ENCODE measurements around the gene ROBO2.
"Not testable (repeated sequence)": the region's sequence is repeated elsewhere in the genome, so short reads cannot be mapped to it uniquely, and the experiment has no call there.

The ROBO2 gene

DNA sequence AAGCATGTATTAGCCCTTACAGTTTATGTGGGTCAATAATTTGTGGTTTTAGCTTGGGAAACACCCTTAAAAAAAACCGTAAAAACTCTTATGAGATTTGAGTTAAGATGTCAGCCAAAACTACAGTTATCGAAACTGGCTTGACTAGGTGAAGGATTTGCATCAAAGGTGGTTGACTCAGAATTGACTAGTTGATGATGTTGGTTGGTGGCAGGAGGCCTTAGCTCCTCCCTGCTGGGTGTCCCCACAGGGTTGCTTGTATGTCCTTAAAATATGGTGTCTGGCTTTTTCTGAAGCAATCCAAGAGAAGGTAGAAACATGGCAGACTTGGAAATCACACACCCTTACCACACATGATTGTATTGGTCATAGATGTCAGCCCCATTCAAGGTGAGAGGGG lies 305.1 kb downstream of the ROBO2 start:
- DNase-seq, result no peak

DNA sequence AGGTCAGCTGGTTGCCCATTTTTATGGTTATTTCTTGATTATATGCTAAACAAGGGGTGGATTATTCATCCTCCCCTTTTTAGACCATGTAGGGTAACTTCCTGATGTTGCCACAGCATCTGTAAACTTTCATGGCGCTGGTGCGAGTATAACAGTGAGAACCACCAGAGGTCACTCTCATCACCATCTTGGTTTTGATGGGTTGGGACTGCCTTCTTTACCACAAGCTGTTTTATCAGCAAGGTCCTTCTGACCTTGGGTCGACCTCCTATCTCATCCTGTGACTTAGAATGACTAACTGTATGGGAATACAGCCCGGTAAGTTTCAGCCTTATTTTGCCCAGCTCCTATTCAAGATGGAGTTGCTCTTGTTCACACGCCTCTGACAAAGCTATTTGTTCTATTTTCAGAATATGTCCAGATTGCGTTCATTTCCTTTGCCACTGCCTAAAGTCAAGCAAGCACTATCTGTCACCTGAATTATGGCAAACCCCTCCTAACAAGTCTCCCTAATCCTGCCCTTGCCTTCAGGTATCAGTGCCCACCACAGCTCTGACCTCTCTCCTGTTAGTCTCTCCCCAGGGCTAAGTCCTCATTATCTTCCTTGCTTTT lies 308.5 kb downstream of the ROBO2 start:
- DNase-seq, result no peak

DNA sequence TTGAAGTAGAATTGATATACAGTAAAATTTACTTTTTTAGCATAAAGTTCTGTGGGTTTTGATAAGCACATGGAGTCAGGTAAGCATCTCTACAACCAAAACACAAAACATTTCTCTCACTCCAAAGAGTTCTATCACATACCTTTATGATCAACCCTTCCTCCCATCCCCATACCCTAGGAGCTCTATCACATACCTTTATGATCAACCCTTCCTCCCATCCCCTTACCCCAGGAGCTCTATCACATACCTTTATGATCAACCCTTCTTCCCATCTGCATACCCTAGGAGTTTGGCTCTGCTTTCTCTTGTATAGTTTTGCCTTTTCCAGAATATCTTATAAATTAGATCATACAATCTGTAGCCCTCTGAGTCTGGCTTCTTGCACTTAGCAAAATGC lies 315.1 kb downstream of the ROBO2 start:
- DNase-seq, result no peak

DNA sequence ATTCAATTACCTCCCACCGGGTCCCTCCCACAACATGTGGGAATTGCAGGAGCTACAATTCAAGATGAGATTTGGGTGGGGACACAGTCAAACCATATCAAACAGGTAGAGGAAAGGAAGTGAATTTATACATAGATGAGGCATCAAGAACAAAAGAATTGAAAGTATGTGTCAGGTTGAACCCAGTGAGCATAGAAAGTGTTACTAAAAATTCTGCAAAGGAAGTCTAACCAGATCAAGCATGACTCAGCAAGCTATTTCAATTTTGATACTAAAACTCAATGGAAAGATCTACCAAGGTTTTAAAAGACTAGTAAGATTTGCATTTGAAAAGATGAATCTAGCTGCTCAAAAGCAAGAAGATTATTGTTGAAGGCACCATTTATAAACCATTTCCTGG lies 323.0 kb downstream of the ROBO2 start:
- DNase-seq, result no peak

DNA sequence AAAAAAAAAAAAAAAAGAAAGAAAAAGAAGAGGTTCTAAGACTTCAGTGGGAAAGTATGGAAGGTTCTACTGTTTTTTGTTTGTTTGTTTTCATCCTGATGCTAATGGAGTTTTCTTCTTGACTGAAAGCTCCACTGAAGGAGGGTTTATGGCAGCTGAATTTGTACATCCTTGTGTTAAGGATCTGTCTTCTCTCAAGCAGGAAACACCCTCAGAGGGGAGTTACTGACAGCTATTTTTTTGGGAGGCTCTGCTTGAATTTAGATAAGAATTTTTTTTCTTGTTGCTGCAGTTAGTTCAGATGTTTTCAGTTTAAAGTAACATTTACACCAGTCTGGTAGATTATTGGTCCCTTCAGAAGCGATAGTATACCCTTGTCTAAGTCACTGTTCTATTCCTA lies 325.3 kb downstream of the ROBO2 start:
- DNase-seq, result no peak

DNA sequence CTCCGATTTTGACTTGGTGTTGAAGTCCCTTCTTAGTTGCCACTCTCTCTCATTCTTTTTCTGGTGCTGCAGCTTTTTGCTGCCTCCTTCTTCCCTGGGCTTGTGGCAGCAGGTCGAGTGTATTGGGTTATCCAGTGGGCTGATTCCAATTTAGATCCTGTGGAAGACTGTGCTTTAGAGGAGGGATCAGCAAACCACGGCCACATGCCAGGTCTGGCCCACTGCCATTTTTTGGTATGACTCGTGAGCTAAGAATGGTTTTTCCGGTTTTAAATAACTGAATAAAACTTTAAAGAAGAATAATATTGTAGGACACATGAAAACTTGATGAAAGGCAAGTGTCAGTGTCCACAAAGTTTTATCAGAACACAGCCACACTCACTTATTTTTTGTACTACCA lies 330.5 kb downstream of the ROBO2 start:
- no peak for DNase-seq

DNA sequence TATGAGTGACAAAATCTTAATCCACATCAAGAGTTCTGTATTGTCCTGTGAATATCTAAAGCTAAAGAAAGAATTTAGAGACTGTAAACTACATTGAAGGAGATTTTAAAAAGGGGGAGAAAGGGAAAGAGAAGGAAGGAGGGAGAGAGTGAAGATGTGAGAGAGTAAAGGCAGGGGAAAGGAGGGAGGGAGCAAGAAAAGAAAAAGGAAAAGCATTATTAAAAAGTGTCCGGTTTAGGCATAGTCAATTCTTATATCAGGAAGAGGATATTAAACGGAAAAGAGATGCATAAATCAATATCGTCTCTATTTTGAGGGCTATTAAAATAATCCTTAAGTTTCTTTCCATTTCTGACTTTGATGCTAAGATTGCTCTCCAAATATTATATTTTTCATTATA lies 332.1 kb downstream of the ROBO2 start:
- no peak for DNase-seq

DNA sequence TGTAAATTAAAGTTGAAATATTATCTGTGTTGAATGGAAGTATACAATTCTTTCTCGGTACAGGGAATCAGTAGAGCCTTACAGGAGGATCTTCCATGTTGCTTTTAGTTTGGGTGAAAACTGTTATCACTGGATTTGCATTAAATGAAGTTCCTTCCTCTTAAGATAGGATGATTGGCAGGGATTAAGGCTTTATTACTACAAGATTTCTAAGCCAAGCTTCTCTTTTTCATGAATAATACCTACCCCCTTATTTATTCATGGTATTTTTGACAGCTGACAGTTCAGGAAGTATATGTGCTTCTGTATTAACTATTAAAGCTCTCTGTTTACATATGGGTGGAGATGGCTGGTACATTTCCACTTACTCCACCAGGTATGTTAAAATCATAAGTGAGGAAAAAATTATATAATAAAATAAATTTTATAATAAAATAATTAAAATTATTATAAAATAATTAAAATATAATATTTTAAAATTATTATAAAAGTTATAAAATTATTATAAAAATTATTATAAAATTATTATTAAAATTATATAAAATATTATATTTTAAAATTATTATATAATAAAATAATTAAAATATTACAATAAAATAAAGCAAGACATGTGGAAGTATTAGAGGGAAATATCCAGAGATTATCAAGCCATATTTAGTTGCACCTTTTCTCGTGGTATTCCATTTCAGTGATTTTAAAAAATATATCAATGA lies 332.9 kb downstream of the ROBO2 start:
- DNase-seq, result no peak

DNA sequence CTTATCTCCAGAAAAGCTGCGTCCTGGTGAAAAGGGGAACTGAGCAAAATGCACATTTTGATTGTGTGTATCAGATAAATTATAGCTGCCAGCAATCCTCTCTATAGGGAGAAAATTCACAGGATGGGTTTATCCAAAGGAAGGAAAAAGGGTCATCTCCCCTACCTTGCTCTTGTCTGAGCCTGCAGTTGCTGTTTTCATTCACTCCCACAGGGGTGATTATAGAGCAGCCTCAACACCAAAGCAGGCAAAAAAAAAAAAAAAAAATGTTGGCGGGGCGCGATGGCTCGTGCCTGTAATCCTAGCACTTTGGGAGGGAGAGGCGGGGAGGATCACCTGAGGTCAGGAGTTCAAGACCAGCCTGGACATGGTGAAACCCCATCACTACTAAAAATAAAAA lies 333.7 kb downstream of the ROBO2 start:
- DNase-seq, result no peak

DNA sequence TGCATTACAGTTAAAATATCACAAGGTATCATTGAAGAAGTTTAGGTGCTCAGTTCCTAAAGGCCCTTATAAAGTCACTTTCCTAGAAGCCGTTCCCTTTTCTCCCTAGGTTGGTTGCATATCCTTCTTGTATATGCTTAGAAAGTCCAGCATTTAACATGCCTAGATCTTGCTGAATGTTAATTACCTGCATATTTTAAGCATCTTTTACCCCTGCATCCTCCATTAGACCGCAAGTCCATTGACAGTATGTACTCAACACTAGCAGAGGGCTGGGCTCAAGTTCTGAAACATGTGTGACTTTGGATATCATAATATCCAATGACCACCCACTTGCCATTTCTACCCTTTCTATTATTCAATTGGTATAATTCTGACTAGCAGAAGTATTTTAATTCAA lies 336.6 kb downstream of the ROBO2 start:
- no peak for DNase-seq

DNA sequence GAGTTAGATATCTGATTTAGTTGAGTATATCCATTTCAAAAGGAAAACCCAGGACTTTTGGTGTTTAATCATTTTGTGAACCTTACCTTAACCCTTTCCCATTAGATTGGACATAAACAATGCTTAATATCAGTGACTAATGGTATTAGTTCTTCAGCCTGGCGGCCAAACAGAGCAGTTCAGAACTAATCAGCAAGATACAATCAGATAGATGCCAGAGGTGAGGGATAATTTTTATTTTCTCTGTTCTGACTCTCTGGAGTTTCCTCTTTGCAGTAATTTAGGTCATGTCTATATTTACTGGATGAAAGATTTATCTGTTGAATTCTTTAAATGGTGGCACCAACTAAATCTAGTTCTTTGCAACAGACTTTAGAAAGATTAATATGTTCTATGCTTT lies 337.8 kb downstream of the ROBO2 start:
- DNase-seq, result no peak

DNA sequence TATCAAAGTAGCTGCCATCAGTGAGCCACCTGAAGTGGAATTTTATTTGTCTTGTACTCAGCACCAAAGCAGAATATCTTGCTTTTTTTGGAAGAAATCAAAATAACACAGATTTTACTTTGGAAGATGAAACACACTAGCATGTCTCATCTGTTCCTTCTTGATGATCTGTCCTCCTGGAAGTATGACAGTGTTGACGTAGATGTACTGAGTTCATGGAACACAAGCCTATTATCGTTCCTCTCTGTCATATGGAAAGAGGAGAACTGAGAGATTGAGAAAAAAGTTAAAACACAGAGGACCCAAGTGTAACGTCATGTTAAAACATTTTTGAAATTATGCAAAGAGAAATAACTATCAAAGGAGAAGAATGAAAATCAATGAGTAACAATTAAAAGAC lies 340.2 kb downstream of the ROBO2 start:
- DNase-seq, result no peak

DNA sequence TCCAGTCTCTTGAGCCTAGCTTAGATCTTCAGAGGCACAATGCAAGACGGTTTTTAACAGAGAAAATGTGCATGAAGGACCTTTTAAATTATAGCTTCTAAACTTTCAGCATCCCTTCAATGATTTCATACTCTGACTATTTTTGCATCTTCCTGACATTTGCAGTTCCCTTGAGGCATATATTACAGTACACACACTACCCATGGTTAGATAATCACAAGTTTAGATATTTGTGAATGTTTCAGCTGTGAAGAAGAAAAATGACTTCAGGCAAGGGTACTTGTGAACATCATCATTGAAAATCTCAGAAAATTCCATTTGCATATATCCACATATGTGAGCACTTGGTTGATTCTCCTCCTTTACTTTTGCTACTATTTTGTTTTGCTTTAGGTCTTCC lies 341.5 kb downstream of the ROBO2 start:
- no peak for DNase-seq

DNA sequence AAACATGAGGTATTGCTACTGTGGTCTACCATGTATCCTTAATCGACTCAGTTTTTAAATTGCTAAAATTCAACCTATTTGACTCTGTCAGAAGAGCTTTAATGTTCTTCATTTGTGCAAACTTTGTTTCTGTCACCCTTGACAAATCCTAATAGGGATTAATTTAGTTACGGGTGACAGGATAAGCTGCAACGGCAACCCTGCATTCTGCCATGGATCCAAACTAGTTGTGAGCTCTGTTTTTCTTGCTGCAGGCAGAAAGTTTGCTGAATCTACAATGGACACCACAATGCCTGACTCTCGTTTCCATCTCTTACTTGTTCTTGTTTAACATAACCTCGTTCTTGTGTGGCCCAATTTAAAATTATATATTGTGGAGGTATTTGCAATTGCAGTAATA lies 352.3 kb downstream of the ROBO2 start:
- no peak for DNase-seq

DNA sequence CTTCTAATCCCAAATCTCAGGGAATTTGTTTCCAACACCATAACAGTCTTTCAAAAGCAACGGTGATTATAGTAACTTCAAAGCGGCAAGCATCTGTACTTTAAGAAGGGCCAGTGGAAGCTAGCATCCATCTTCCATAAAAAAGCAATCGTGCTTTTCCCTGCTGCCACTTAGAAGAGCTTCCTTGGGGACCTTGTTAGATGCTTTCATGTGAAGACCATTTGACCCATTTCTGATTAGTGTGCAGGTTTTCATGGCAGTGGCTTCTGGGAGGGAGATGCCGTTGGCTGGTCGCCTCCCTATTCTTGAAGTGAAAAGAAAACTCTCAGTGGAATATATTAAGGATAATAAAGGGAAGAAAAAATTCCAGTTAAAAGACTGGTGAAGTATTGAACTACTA lies 354.1 kb downstream of the ROBO2 start:
- DNase-seq, result no peak

DNA sequence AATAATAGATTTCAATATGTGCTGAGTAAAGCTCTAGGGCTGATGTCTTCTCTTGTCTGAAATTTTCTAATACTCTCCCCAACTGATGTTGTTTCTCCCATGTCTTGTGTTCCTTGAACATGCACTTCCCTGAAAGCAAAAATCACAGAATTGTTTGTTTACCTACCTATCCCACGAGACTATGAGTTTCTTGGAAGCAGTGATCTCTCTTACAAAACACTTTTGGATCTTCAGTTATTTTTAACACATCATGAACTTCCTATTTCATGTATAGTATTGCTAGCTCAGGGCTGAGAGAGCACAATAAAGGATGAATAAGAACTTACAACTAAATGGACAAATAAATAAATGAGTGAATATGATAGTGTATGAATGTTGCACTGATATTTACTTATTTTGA lies 365.0 kb downstream of the ROBO2 start:
- no peak for DNase-seq

DNA sequence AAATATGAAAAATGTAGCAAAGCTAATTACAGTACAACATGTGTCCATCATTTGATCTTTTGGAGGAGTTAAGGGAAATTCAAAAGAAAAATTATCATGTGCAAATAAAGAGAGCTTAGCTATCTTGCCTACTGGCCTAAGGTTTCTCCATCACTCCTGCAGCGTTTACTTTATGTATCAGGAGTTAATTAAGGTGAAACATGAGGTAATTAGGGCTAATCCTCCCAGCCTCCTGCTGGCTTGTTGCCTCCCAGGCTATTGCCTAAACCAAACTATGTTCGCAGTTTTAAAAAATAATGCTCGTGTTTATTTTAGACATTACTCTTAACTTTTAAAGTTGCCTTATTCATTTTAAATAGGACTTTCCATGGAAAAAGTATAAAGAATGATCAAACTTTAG lies 367.5 kb downstream of the ROBO2 start:
- no peak for DNase-seq

DNA sequence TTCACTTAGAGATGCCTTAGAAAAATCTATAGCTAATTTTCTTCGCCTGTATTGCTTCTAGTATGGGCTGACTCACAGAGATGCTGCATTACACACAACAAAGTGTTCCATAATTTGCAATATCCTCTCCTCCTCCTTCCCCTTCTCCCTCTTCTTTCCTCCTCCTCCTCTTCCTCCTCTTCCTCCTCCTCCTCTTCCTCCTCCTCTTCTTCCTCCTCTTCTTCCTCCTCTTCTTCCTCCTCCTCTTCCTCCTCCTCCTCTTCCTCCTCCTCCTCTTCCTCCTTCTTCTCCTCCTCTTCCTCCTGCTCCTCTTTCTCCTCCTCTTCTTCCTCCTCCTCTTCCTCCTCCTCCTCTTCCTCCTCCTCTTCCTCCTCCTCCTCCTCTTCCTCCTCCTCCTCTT lies 370.4 kb downstream of the ROBO2 start:
- not testable (repeated sequence) for DNase-seq

DNA sequence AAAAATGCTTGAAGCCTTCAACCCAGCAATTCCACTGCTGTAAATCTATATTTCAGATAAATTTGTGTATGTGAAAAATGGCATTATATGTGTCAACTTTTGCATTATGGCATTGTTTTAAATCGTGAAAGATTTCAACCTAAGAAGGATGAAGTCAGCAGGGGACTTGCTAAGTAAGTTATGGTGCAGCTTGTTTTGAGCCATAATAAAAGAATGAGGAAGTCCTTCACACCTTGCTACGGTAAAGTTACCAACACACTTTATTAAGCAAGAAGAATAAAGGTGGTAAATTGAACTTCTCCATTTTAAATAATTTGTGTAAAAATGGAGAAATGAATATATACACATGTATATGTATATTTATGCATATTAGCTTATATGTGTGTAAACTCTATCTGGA lies 371.4 kb downstream of the ROBO2 start:
- no peak for DNase-seq

DNA sequence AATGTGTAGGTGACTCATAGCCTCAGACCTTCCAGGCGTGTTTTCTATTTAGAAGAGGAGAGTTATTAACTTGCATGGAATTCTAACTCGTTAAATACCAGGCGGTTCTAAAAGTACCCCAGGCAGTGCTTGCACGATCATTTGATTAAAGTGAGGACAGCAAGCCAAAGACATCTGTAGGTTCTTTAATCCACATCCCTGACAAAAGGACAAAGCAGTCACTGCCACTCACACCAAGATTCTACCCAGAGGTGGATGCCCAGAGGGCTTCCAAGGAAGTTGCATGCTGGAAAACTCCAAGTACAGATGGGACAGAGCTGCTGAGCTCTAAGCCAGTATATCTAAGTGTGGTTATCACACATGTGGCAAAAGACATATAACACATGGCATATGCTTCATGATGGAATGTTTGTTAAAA lies 372.1 kb downstream of the ROBO2 start:
- DNase-seq, result no peak

DNA sequence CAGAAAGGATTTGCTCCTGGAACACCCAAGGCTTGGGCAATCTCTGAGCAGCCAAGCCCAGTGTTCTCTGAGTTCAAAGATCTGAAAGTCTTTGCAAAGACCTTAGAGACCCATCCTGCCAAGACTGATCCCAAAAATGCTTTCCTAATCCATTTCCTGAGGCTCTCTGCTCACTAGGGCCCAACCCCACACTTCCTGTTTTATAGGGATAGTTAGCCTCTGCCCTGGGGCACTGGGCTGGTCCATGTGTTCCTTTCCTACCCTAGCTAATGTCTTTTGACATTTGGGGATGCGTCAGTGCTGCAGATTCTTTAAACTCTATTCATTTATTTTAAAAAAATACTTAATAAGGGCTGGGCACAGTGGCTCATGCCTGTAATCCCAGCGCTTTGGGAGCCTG lies 372.7 kb downstream of the ROBO2 start:
- no peak for DNase-seq

DNA sequence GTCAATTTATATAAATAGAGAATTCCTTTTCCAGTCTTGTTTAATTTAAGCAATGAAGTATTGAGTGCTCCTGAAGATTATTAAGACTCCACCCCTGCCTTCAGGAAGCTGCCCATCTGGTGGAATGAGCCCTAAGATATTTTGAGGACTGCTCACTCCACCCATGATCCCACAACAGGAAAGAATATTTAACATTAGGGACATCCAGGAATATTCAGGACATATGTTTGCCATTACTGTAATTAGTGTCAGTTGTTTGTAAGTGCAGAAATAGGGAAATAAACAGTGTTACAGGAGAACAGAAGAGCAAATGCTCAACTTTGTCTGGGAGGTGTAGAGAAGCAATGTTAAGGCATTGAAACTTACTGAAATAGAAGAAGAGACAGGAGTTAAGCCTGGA lies 375.0 kb downstream of the ROBO2 start:
- no peak for DNase-seq

DNA sequence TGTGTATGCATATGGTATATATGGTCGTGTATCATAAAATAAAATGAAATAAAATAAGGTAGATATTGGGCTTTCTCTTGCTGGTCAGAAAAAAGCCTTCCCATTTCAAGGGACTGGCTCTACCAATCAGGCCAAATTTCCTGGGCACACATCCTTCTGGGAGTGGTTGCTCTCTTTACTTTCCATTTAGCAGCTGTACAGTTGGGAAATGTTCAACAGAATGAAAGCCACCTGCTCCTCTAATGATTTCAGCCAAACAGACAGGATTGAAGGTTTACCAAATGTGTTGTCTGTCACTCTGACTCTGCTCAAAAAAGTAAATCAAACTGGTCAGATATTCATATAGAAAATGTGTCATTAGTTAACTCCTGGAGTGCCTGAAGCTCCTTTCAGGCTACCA lies 380.4 kb downstream of the ROBO2 start:
- DNase-seq, result no peak

DNA sequence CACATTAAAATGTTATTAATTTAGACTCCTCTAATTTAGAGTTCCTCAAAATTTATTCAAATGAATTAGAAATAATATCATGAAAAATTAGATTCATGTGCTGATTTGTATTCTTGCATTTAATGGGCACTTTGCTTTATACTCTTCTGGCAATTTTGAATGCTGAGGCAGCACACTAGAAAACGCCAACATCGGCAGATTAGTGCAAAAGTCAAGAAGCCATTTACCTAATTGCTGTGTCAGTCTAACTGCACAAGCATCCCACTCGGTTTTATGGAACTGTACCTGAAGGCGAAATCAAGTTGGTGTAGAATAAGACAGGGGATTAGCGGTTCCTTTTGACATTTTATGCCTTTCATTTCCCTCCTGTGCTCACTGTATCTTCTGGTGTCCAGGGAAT lies 382.0 kb downstream of the ROBO2 start:
- DNase-seq, result no peak

DNA sequence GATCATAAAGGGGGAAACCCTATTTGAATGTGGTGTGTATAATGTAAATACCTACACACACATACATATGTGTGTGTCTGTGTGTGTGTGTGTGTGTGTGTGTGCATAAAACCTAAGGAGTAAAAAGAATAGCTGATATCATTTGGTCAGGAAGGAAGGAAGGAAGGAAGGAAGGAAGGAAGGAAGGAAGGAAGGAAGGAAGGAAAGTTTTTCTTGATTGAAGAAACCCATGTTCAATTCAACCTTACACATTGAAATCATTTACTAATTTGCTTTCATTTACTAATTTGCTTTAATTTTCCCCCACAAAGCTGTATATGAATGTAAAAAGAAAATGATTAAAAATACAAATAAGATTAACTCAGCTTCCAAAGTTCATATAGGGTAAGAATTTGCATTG lies 386.6 kb downstream of the ROBO2 start:
- no peak for DNase-seq
